ENCODE results near the gene RPS5.

DNA sequence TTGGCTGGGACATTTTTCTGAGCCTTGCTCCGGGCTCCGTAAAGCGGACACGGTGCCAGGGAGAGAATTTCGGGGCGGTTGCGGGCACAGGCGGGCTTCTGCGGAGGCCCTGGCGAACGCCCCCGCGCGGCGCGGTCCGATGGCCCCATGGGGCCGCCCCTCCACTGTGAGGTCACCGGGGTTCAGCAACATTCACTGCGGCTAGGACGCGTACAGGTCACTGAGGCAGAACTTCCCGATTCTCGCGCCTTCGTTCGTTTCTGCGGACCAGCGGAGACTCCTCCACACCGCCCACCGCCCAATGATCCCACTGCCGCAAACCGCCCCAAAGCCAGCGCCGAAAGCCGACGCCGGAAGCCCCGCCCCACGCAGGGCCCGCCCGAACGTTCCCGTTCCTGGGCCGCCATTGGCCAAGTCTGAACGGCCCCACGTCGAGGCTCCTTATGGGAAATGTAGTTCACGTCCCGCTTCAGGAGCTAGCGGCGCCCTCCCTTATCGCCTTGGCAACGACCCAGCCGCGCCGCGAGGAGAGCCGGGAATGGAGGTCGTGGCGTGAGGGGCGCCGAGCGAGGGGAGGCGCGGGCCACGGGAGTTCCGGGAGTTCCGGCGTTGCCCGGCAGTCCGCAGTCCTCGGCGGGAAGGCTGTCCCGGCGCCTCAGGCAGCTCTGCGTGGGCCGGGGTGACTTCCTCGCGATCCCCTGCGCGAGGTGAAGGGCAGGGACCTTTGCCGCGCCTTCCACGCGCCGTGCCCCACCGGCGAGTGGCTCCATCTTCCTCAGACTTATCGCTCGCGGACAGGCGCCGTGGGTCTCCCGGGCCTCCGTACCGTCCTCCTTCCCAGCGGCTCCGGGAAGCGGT, 21.3 kb downstream of the RPS5 start, which contains the start of gene ZNF584:
- TF ChIP-seq, protein P1, sequence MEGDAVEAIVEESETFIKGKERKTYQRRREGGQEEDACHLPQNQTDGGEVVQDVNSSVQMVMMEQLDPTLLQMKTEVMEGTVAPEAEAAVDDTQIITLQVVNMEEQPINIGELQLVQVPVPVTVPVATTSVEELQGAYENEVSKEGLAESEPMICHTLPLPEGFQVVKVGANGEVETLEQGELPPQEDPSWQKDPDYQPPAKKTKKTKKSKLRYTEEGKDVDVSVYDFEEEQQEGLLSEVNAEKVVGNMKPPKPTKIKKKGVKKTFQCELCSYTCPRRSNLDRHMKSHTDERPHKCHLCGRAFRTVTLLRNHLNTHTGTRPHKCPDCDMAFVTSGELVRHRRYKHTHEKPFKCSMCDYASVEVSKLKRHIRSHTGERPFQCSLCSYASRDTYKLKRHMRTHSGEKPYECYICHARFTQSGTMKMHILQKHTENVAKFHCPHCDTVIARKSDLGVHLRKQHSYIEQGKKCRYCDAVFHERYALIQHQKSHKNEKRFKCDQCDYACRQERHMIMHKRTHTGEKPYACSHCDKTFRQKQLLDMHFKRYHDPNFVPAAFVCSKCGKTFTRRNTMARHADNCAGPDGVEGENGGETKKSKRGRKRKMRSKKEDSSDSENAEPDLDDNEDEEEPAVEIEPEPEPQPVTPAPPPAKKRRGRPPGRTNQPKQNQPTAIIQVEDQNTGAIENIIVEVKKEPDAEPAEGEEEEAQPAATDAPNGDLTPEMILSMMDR (IDR thresholded peaks at IDR 0.05; ENCODE audit: low read length) = peak; percentile 37
- TF ChIP-seq EZH2 (optimal IDR thresholded peaks at IDR 0.05; ENCODE audit: low read depth, low read length) = no peak
